Transverse colon (tissue), 3 donors: Measurements from ENCODE around the gene LECT2.

Source experiments
- EP300 ChIP-seq: sonication (generic); formaldehyde crosslinking; IDR thresholded peaks from one replicate; pipeline ENCODE4 v1.6.1; 2017; ENCODE audit warnings: antibody characterized with exemption, low read depth
- POLR2A ChIP-seq: fragments of 450-650 bp; IDR thresholded peaks from one replicate; pipeline ENCODE4 v1.6.1; 2016; ENCODE audit warnings: antibody characterized with exemption, mild to moderate bottlenecking, moderate library complexity
- TF ChIP-seq, protein P1 (sequence below), 5 experiments: fragments of 200-600 bp in 3 of 5; fragments of 450-650 bp in 2 of 5; sonication (generic) in 3 of 5; IDR thresholded peaks; 1 replicate in 2 of 5; 2 replicates in 3 of 5; pipeline ENCODE4 v1.5.1; 2016 to 2017; ENCODE audit warnings: antibody characterized with exemption in 5 of 5, inconsistent platforms in 3 of 5, mild to moderate bottlenecking in 2 of 5, moderate library complexity in 1 of 5

DNA sequence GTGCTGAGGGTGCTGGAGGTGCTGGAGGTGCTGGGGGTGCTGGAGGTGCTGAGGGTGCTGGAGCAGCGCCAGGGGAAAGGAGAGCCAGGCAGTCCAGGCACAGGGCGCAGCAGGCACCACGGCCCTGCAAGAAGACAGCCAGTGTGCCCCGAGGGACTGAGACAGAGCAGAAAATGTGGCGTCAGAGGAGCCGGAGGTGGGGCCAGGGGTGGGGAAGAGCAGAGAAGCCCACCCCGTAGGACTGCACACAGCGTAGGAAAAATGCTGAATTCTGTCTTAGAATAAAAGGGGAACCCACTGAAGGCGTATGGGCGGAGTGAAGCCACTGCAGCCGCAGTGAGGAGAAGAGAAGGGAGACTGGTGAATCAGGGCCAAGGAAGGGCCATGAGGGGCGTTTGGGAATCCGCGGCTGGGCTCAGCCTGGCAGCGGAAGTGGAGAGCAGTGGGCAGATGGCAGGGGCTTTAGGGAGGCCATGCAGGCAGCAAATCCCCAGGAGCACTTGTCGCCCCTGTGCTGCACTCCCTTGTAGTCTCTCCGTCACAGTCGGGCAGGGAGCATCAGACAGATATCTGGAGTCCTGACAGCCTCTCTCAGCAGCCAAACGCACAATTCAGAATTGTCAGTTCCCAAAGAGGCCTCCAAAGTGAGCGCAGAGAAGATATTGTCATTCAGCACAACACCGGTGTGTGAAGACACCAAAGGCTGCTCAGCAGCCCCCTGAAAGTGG is 35.9 kb upstream of the LECT2 start:
- TF ChIP-seq, protein P1, sequence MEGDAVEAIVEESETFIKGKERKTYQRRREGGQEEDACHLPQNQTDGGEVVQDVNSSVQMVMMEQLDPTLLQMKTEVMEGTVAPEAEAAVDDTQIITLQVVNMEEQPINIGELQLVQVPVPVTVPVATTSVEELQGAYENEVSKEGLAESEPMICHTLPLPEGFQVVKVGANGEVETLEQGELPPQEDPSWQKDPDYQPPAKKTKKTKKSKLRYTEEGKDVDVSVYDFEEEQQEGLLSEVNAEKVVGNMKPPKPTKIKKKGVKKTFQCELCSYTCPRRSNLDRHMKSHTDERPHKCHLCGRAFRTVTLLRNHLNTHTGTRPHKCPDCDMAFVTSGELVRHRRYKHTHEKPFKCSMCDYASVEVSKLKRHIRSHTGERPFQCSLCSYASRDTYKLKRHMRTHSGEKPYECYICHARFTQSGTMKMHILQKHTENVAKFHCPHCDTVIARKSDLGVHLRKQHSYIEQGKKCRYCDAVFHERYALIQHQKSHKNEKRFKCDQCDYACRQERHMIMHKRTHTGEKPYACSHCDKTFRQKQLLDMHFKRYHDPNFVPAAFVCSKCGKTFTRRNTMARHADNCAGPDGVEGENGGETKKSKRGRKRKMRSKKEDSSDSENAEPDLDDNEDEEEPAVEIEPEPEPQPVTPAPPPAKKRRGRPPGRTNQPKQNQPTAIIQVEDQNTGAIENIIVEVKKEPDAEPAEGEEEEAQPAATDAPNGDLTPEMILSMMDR (IDR thresholded peaks at IDR 0.05), result no peak
- TF ChIP-seq POLR2A (no peak), EP300 (no peak)
